Neural cell (in vitro differentiated cells): Measurements from ENCODE around the gene CRAMP1.

Experiments used
- RAD21 ChIP-seq: fragments of 450-650 bp; conservative IDR thresholded peaks from 2 replicates; pipeline ENCODE4 v1.6.1; 2014; ENCODE audit warnings: antibody characterized with exemption, mild to moderate bottlenecking, moderate library complexity
- TF ChIP-seq, protein P1 (sequence below): fragments of 450-650 bp; IDR thresholded peaks from 2 replicates; pipeline ENCODE4 v1.5.1; 2014; ENCODE audit warnings: antibody characterized with exemption, mild to moderate bottlenecking, moderate library complexity; ENCODE audit not compliant: poor library complexity, severe bottlenecking

DNA sequence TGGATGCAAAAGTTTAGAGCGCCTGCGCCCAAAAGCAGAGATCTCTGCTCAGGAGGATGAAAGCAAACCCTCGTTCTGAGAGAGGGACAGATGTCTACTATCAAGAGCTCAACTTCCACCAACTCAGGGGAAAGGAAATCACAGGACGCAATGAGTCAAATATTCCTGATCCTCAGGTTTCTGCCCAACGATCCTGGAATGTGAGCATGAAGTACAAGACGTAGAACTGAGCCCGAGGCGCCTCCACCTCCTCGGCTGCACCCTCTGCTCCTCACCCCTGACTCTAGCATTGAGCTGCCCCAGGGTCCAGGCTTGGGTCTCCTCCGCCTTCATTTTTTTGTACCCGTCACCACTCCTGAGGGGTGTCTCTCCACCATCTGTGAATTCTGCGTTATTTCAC, 15.6 kb upstream of the CRAMP1 start:
- TF ChIP-seq, protein P1, sequence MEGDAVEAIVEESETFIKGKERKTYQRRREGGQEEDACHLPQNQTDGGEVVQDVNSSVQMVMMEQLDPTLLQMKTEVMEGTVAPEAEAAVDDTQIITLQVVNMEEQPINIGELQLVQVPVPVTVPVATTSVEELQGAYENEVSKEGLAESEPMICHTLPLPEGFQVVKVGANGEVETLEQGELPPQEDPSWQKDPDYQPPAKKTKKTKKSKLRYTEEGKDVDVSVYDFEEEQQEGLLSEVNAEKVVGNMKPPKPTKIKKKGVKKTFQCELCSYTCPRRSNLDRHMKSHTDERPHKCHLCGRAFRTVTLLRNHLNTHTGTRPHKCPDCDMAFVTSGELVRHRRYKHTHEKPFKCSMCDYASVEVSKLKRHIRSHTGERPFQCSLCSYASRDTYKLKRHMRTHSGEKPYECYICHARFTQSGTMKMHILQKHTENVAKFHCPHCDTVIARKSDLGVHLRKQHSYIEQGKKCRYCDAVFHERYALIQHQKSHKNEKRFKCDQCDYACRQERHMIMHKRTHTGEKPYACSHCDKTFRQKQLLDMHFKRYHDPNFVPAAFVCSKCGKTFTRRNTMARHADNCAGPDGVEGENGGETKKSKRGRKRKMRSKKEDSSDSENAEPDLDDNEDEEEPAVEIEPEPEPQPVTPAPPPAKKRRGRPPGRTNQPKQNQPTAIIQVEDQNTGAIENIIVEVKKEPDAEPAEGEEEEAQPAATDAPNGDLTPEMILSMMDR, result no peak
- no peak for TF ChIP-seq RAD21
